Measurements from ENCODE around the gene CTCF. TPM values are rescaled to one million over a fixed set of nuclear protein-coding genes. Genes with fewer than 3 reads are reported as not detected.
"Not testable (repeated sequence)": the region's sequence is repeated elsewhere in the genome, so short reads cannot be mapped to it uniquely, and the experiment has no call there.

The CTCF gene
- polyA plus RNA-seq (ENCODE audit: insufficient read length in 10 of 10), result 10 to 100 TPM; 37.2 to 50.1 (median 41.7) TPM
- long read RNA-seq, donor 1, partial matches to known transcripts, result 0 of 6 reads
- long read RNA-seq, donor 1, other reads (novel, unspliced or antisense), result 0 of 6 reads
- long read RNA-seq, donor 2, partial matches to known transcripts, result 0 of 3 reads
- long read RNA-seq, donor 2, other reads (novel, unspliced or antisense), result 0 of 3 reads
- long read RNA-seq, donor 3, result 0 reads
- long read RNA-seq, donor 4, partial matches to known transcripts, result 5 of 8 reads
- long read RNA-seq, donor 4, other reads (novel, unspliced or antisense), result 0 of 8 reads
- long read RNA-seq, donor 5, partial matches to known transcripts, result 16 of 20 reads
- long read RNA-seq, donor 5, other reads (novel, unspliced or antisense), result 0 of 20 reads
- long read RNA-seq, donor 6, partial matches to known transcripts, result 6 of 8 reads
- long read RNA-seq, donor 6, other reads (novel, unspliced or antisense), result 0 of 8 reads
- long read RNA-seq, donor 7, partial matches to known transcripts, result 0 of 2 reads
- long read RNA-seq, donor 7, other reads (novel, unspliced or antisense), result 0 of 2 reads
- long read RNA-seq, donor 8, partial matches to known transcripts, result 0 of 2 reads
- long read RNA-seq, donor 8, other reads (novel, unspliced or antisense), result 0 of 2 reads
- long read RNA-seq, donor 9, result 0 reads

- DNase-seq, result peak; percentile 86 to 91 (median 90)
Measured at GRCh38 chr16:67562526-67562917, at the start of gene CTCF. TSS of gene CTCF (plus strand) at chr16:67562526. CDS start at chr16:67610833, 48,307 bp downstream.

GRCh38 chr16:67513892-67514291 lies 48.4 kb upstream of the CTCF start:
- DNase-seq, result not testable (repeated sequence)

GRCh38 chr16:67514382-67514828 lies 47.9 kb upstream of the CTCF start:
- DNase-seq, result peak; percentile 76 to 87 (median 80)

GRCh38 chr16:67516296-67517154 lies 45.8 kb upstream of the CTCF start:
- no peak for DNase-seq

- DNase-seq, result no peak
Measured at GRCh38 chr16:67517155-67517445, 45.2 kb upstream of the CTCF start.

- no peak for DNase-seq
Measured at GRCh38 chr16:67517661-67518423, 44.5 kb upstream of the CTCF start.

- DNase-seq, result no peak
Measured at GRCh38 chr16:67518676-67519075, 43.6 kb upstream of the CTCF start.

GRCh38 chr16:67519242-67519641 lies 43.1 kb upstream of the CTCF start:
- no peak for DNase-seq

GRCh38 chr16:67521095-67521804 lies 41.1 kb upstream of the CTCF start:
- peak; percentile 95 to 96 (median 96) for DNase-seq

GRCh38 chr16:67525176-67525860 lies 37.0 kb upstream of the CTCF start:
- no peak for DNase-seq

- no peak for DNase-seq
Measured at GRCh38 chr16:67526149-67526791, 36.1 kb upstream of the CTCF start.

- DNase-seq, result peak in 1 of 3 donors; percentile 54
Measured at GRCh38 chr16:67528222-67528869, 34.0 kb upstream of the CTCF start, which contains the start of gene RIPOR1. TSS of gene RIPOR1 (plus strand) at chr16:67528829. CDS start at chr16:67538447, 9,618 bp downstream.

GRCh38 chr16:67528870-67529581 lies 33.3 kb upstream of the CTCF start:
- DNase-seq, result peak in 1 of 3 donors; percentile 82

- no peak for DNase-seq
Measured at GRCh38 chr16:67529582-67530012, 32.7 kb upstream of the CTCF start.

GRCh38 chr16:67530013-67530939 lies 32.0 kb upstream of the CTCF start:
- peak; percentile 57 to 83 (median 66) for DNase-seq

GRCh38 chr16:67531247-67531646 lies 31.1 kb upstream of the CTCF start:
- DNase-seq, result no peak

- no peak for DNase-seq
Measured at GRCh38 chr16:67533024-67533560, 29.2 kb upstream of the CTCF start.
